ENCODE data around the gene ST6GAL2.

Gene ST6GAL2

GRCh38 chr2:106882673-106883072, 3.3 kb downstream of the ST6GAL2 start:
- TF ChIP-seq CTCF (IDR thresholded peaks at IDR 0.05; ENCODE audit: borderline replicate concordance, insufficient read depth, low read depth, low read length): no peak
- no peak overlapping the region for H3K4me3 ChIP-seq (ENCODE audit: low read depth, low read length)

DNA sequence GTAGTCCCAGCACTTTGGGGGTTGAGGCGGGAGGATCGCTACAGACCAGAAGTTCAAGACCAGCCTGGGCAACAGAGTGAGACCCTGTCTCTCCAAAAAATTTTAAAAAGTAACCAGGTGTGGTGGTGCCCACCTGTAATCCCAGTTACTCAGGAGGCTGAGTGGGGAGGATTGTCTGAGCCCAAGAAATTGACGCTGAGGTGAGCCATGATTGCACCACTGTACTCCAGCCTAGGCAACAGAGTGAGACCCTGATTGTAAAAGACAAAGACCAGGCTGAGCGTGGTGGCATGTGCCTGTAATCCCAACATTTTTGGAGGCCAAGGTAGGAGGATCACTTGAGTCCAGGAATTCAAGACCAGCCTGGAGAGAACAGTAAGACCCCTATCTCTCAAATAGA, 7.8 kb downstream of the ST6GAL2 start:
- no peak overlapping the region for H3K4me3 ChIP-seq (ENCODE audit: low read depth, low read length)
- TF ChIP-seq CTCF (IDR thresholded peaks at IDR 0.05; ENCODE audit: borderline replicate concordance, insufficient read depth, low read depth, low read length): no peak

- H3K4me3 ChIP-seq (ENCODE audit: low read depth, low read length): no peak overlapping the region
- TF ChIP-seq CTCF (IDR thresholded peaks at IDR 0.05; ENCODE audit: borderline replicate concordance, insufficient read depth, low read depth, low read length): no peak
These were observed 9.3 kb downstream of the ST6GAL2 start for GRCh38 chr2:106876699-106877098.

DNA sequence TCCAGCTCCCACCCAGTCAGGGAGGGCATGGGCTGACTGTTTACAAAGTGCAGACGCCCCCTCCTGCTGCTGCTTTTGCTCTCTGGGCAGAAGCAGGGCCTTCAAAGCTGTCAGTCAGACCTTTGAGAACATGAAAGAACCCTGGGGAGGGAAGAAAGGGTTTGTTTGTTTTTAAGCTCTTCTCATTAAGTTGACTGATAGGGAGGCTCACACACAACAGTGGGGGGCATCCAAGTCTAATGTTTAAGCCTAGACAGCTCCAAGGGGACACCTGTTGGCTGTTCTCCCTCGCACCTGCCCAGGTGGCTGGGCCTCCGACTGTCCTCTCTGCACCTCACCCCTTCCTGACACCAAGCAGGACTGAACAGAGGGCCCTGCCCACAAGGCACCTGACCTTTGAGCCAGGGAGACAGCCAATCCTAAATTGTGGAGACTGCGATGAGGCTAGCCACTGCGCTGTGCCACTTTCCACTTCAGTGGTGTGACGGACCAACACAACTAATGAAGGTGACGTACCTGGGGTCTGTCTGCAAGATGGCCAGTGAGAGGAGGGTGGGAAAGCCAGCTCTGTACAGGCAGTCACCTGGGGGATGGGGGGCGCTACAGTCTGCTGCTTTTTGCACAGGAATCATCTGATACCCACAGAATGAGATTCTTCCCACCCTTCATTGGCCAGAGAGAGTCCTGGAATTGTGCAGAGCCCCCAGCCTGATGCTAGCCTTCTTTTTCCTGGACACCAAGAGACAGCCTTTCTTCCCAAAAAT, 16.3 kb downstream of the ST6GAL2 start:
- H3K4me3 ChIP-seq (ENCODE audit: low read depth, low read length): no peak overlapping the region

GRCh38 chr2:106868275-106868674, 17.7 kb downstream of the ST6GAL2 start:
- no peak overlapping the region for H3K4me3 ChIP-seq (ENCODE audit: low read depth, low read length)
- peak; percentile 25; the same call in 1 of the 2 replicates for TF ChIP-seq CTCF (IDR thresholded peaks at IDR 0.05; ENCODE audit: borderline replicate concordance, insufficient read depth, low read depth, low read length)

More for the DNA sequence above, 16.3 kb downstream of the ST6GAL2 start:
- TF ChIP-seq CTCF (IDR thresholded peaks at IDR 0.05; ENCODE audit: borderline replicate concordance, insufficient read depth, low read depth, low read length): no peak

- no peak for TF ChIP-seq CTCF (IDR thresholded peaks at IDR 0.05; ENCODE audit: borderline replicate concordance, insufficient read depth, low read depth, low read length)
- H3K4me3 ChIP-seq (ENCODE audit: low read depth, low read length): no peak overlapping the region
These were observed 18.6 kb downstream of the ST6GAL2 start for GRCh38 chr2:106867196-106867953.

Data from GM12875 (cell line).